CD4-positive, alpha-beta T cell (primary cell): Measurements from ENCODE around the gene AXIN1. TPM values are rescaled to one million over a fixed set of nuclear protein-coding genes. Genes with fewer than 3 reads are reported as not detected.
A peak's percentile ranks its signal among the peaks of the same experiment; 100 is the strongest.

Experiments
- ATAC-seq: fragments of 200-7000 bp; cut with Tn5 transposase; one replicate; pipeline ENCODE4 v1.10.0; 2022; ENCODE audit warnings: mild to moderate bottlenecking; ENCODE audit not compliant: poor library complexity
- CTCF ChIA-PET: fragments of 350-600 bp; sonication (Branson Sonifier 250); formaldehyde crosslinking; loops from one replicate; lab custom pipeline; 2021; ENCODE audit warnings: antibody characterized with exemption, inconsistent platforms; lab: Charles Lee
- POLR2A ChIA-PET: fragments of 350-600 bp; sonication (Branson Sonifier 250); formaldehyde crosslinking; loops from one replicate; lab custom pipeline; 2021; ENCODE audit warnings: antibody characterized with exemption, inconsistent platforms; lab: Charles Lee
- DNase-seq, 14 experiments: peaks; one replicate each; pipeline ENCODE4 v3.0.0-alpha.2; 2013 to 2020; ENCODE audit warnings: mixed read lengths in 2 of 14
- H3K27ac ChIP-seq, 2 donors: one replicate each; pipeline versions ENCODE4 v1.5.1 to v1.7.0; 2013; ENCODE audit warnings: low read length in 2 of 2, low read depth in 1 of 2, mild to moderate bottlenecking in 1 of 2
- H3K27me3 ChIP-seq, 2 experiments: 1 replicate in 1 of 2; 2 replicates in 1 of 2; pipeline versions ENCODE4 v1.6.1 to v1.7.0; 2013; ENCODE audit warnings: low read length in 2 of 2, control low read depth in 1 of 2, mild to moderate bottlenecking in 1 of 2, moderate library complexity in 1 of 2; ENCODE audit not compliant: insufficient read depth in 2 of 2, control insufficient read depth in 1 of 2
- H3K36me3 ChIP-seq: one replicate; pipeline ENCODE4 v1.6.1; 2013; ENCODE audit warnings: low read length, control low read depth; ENCODE audit not compliant: insufficient read depth
- H3K4me1 ChIP-seq: one replicate; pipeline ENCODE4 v1.6.1; 2013; ENCODE audit warnings: low read length, control low read depth; ENCODE audit not compliant: insufficient read depth
- H3K4me3 ChIP-seq: one replicate; pipeline ENCODE4 v1.5.1; 2013; ENCODE audit warnings: mild to moderate bottlenecking, low read length, moderate library complexity
- H3K9me3 ChIP-seq, 2 experiments: 1 replicate in 1 of 2; 2 replicates in 1 of 2; pipeline versions ENCODE4 v1.6.1 to v1.7.0; 2013; ENCODE audit warnings: low read length in 2 of 2, mild to moderate bottlenecking in 2 of 2, control low read depth in 1 of 2, moderate library complexity in 1 of 2; ENCODE audit not compliant: control insufficient read depth in 1 of 2, insufficient read depth in 1 of 2
- H3K27ac Mint-ChIP-seq: one replicate; pipeline ENCODE4 v1.8.0; 2020; ENCODE audit warnings: mixed read lengths
- H3K27me3 Mint-ChIP-seq: one replicate; pipeline ENCODE4 v1.8.0; 2021; ENCODE audit warnings: mixed read lengths
- H3K36me3 Mint-ChIP-seq: one replicate; pipeline ENCODE4 v1.8.0; 2021; ENCODE audit warnings: low read depth, mixed read lengths
- H3K4me1 Mint-ChIP-seq: one replicate; pipeline ENCODE4 v1.8.0; 2021; ENCODE audit warnings: low read depth, mixed read lengths
- H3K4me3 Mint-ChIP-seq: one replicate; pipeline ENCODE4 v1.8.0; 2020; ENCODE audit warnings: mild to moderate bottlenecking, mixed read lengths
- H3K9me3 Mint-ChIP-seq: one replicate; pipeline ENCODE4 v1.8.0; 2020; ENCODE audit warnings: mixed read lengths
- CTCF ChIP-seq: fragments of 200-600 bp; IDR thresholded peaks from one replicate; pipeline ENCODE4 v1.8.0; 2022; ENCODE audit warnings: antibody characterized with exemption, mild to moderate bottlenecking
- intact Hi-C, 2 experiments: fragments of 100-400 bp; cut with DNase I in 1 of 2; cut with micrococcal nuclease in 1 of 2; formaldehyde crosslinking; loops; one replicate each; pipeline versions ENCODE4 v1.15.1 to v1.9.0; 2023 to 2025; cut with DNase I, micrococcal nuclease
- total RNA-seq, 174 experiments: library from RNA in 2 of 174; stranded (reverse) in 2 of 174; gene quantifications; one replicate each; pipeline ENCODE4 v1.2.3 and lab custom pipeline; 2021 to 2026

Gene AXIN1
- total RNA-seq, 2 experiments from 2014 or later, result 24.7 to 26.3 TPM

- no peaks in the 10 kb centered on the region for H3K27me3 Mint-ChIP-seq
- CTCF ChIA-PET, result no interaction called here
- Histone ChIP-seq H3K9me3 (no peaks in the 10 kb centered on the region), H3K27me3 (no peaks in the 10 kb centered on the region), H3K4me1 (peaks cover 34% of the 10 kb centered on the region), H3K27ac (no peak overlapping the region), H3K36me3 (peaks cover 60% of the 10 kb centered on the region), H3K4me3 (no peak overlapping the region)
- POLR2A ChIA-PET, result no interaction called here
- peaks cover 50% of the 10 kb centered on the region for H3K36me3 Mint-ChIP-seq
- H3K9me3 Mint-ChIP-seq, result no peaks in the 10 kb centered on the region
- TF ChIP-seq CTCF, result no peak
- no peak overlapping the region for H3K4me3 Mint-ChIP-seq
- DNase-seq (no peak), ATAC-seq (no peak)
- H3K4me1 Mint-ChIP-seq, result peaks cover 31% of the 10 kb centered on the region
- H3K27ac Mint-ChIP-seq, result peak overlapping the region; percentile 21
- intact Hi-C loops, result loop anchor here in 1 of 2 experiments (5.0 kb wide), 1 partner anchor 37 kb away; the partner anchor contains the start of gene AXIN1
Observed at GRCh38 chr16:314795-315299, 37.7 kb downstream of the AXIN1 start.

GRCh38 chr16:314351-314750 lies 38.2 kb downstream of the AXIN1 start:
- H3K4me3 ChIP-seq, result no peak overlapping the region
- H3K9me3 Mint-ChIP-seq, result no peaks in the 10 kb centered on the region
- H3K27me3 Mint-ChIP-seq, result no peaks in the 10 kb centered on the region
- CTCF ChIA-PET, result no interaction called here
- ATAC-seq (no peak), DNase-seq (no peak)
- POLR2A ChIA-PET, result no interaction called here
- H3K27ac Mint-ChIP-seq, result no peak overlapping the region
- no peak overlapping the region for H3K27ac ChIP-seq
- H3K27me3 ChIP-seq, result no peaks in the 10 kb centered on the region
- H3K36me3 Mint-ChIP-seq, result peaks cover 50% of the 10 kb centered on the region
- TF ChIP-seq CTCF, result no peak
- intact Hi-C loops, result loop anchor here in 1 of 2 experiments (5.0 kb wide), 1 partner anchor 38 kb away; the partner anchor contains the start of gene AXIN1
- peaks cover 63% of the 10 kb centered on the region for H3K36me3 ChIP-seq
- H3K4me3 Mint-ChIP-seq, result no peak overlapping the region
- H3K4me1 Mint-ChIP-seq, result peaks cover 30% of the 10 kb centered on the region
- H3K9me3 ChIP-seq, result no peaks in the 10 kb centered on the region
- H3K4me1 ChIP-seq, result peaks cover 34% of the 10 kb centered on the region

- CTCF ChIA-PET, result no interaction called here
- Histone ChIP-seq H3K4me1 (peaks cover 18% of the 10 kb centered on the region), H3K27ac (no peak overlapping the region), H3K4me3 (no peak overlapping the region), H3K9me3 (no peaks in the 10 kb centered on the region), H3K36me3 (peaks cover 66% of the 10 kb centered on the region), H3K27me3 (no peaks in the 10 kb centered on the region)
- no peaks in the 10 kb centered on the region for H3K27me3 Mint-ChIP-seq
- H3K4me1 Mint-ChIP-seq, result peaks cover 18% of the 10 kb centered on the region
- intact Hi-C loops, result loop anchor here in 1 of 2 experiments (5.0 kb wide), 1 partner anchor 41 kb away; the partner anchor contains the start of gene AXIN1
- no peak for DNase-seq
- no peak for TF ChIP-seq CTCF
- no peak overlapping the region for H3K27ac Mint-ChIP-seq
- POLR2A ChIA-PET, result no interaction called here
- no peak for ATAC-seq
- no peaks in the 10 kb centered on the region for H3K9me3 Mint-ChIP-seq
- peaks cover 58% of the 10 kb centered on the region for H3K36me3 Mint-ChIP-seq
- no peak overlapping the region for H3K4me3 Mint-ChIP-seq
Observed at GRCh38 chr16:311725-312124, 40.8 kb downstream of the AXIN1 start.
